GM19025 (cell line): ENCODE data around the gene C11orf42.

Experiments
- ATAC-seq: cut with Tn5 transposase; IDR thresholded peaks from one replicate; pipeline ENCODE4 v1.9.1; 2021; ENCODE audit warnings: mild to moderate bottlenecking, low read depth, moderate library complexity; ENCODE audit not compliant: unreplicated experiment

C11orf42 gene, protein sequence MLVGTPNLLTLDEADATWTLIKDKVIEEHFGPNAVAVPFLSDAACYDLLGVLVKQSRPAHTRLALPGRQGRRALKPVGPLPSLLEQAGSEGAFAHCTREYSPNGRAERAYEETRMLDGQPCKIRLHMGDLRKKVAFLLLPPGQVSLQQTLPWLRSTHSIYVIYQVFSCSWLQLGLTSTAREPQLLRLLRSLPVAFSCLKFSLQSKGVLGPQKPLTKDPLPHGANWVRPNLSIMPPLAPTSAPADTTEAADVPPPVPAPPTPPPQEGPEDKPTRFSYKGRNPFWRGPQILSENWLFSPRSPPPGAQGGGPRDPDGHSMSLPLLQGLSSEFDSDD

DNA sequence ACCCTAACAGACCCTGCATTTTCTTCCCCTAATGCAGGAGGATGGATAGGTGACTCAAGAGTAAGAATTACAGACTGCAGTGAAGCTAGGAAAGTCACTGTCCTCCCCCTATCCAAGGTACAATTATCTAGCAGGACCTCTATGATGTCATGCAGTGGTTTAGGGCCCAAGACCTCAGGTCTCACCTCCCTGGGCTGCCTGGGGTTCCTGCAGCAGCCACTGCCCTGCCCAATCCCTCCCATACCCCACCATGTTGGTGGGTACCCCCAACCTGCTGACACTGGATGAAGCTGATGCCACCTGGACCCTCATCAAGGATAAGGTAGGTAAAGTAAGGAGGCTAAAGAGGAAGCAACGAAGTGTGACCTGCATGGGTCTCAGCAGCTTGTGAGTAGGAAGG is at the start of gene C11orf42:
C11orf42 (plus strand) TSS at position 192 of the 400 bp plus-strand sequence; CDS start at position 251, 59 bp downstream.
- ATAC-seq, result no peak

DNA sequence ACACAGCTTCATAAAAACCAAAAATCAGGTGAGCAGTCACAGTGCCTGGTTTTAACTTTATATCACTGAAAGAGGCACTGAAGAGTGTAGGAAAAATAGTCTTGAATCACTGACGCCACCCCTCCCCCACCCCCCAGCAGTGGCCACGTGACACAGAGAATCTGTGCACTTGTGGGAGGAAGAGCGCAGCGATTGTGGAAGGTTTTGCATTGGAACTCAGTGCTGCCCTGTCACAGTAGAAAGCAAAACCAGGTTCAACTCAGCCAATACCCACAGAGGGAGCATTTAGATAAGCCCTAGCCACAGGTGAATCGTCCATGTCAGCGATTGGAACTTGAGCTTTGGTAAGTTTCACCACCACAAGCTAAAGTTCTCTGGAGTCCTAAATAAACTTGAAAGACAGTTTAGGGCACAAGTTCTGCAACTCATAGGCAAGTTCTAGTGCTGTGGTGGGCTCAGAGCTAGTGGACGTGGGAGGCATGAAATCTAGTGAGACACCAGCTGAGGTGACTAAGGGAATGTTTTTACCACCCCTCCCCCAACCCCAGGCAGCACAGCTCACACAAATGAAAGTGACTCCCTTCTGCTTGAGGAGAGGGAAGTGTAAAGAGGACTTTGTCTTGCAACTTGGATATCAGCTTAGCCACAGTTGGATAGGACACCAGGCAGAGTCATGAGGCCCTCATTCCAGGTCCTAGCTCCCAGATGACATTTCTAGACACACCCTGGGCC is 48.6 kb upstream of the C11orf42 start:
- ATAC-seq, result no peak

DNA sequence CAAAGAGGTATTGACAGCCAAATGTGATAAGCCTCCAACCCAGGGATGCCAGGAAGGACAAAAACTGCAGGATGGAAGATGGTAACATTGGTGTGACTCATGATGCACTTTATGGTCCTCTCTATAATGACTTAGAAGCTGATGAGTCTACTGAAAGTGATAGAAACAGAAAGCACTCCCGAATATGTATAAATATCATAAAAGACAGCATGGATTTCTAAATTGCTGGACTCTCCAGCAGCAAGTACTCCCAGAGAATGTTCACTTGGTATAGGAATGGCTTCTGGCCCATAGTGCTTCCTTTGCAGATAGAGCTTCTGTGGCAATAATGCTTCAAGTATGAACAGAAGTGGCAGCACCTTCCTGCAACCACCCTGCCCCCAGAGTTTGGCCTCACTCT is 35.1 kb upstream of the C11orf42 start, which contains the start of gene OR52B2:
OR52B2 (minus strand) TSS at position 101 of the 400 bp plus-strand sequence; CDS start at position 101, 0 bp downstream.
- no peak for ATAC-seq

GRCh38 chr11:6175440-6175839 is 29.9 kb upstream of the C11orf42 start:
- ATAC-seq, result no peak

GRCh38 chr11:6191742-6192141 is 13.6 kb upstream of the C11orf42 start:
- no peak for ATAC-seq

GRCh38 chr11:6194065-6194581 is 11.2 kb upstream of the C11orf42 start:
- no peak for ATAC-seq

DNA sequence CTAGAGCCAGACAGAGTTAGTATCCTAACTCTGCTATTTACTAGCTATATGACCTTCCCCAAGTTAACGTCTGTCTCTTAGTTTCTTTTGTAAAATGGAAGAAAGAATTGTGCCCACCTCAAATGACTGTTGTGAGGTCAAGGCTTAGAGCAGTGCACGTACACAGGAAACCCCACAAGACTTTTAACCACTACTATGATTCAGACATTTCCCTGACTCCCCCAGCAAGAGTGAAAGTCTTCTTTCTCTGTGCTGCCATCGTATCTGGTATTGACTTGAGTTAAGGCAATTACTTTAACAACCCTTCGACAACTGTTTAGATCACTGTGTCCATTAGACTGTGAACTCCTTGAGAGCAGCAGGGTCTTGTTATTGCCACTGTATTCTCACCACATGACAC is 9.0 kb upstream of the C11orf42 start:
- peak; percentile 59 for ATAC-seq

DNA sequence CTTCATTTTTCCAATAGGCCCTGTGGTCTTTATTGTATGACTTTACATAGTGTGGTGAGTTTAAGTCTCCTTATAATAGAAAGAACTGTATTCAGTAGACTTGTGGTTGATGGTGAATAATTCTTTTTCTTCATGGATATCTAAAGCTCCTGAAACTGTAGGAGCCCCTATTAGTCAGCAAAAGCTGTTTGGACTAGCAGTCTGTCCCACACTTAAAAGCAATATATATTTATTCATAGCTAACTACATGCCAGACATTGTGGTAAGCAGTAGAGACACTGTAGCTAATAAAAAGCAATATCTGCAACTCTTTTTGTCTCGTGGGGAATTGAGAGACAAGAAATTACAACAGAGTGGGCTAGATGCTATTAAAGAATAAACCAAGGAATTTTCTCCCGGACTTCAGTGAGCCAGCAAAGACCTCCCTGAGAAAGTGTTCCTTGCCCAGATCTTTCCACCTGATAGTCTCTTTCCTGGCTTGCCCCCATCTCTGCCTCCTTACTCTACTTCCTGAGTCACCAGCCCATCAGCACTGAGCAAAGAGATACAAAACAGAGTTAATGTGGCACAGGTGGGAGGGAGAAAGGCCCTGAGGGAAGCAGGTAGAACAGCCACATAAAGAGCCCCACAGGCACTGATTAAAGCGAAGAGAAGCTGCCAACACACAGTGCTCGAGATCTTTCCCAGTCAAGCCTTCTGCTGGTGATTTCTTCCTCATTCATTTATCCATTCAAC is 7.7 kb upstream of the C11orf42 start:
- no peak for ATAC-seq

DNA sequence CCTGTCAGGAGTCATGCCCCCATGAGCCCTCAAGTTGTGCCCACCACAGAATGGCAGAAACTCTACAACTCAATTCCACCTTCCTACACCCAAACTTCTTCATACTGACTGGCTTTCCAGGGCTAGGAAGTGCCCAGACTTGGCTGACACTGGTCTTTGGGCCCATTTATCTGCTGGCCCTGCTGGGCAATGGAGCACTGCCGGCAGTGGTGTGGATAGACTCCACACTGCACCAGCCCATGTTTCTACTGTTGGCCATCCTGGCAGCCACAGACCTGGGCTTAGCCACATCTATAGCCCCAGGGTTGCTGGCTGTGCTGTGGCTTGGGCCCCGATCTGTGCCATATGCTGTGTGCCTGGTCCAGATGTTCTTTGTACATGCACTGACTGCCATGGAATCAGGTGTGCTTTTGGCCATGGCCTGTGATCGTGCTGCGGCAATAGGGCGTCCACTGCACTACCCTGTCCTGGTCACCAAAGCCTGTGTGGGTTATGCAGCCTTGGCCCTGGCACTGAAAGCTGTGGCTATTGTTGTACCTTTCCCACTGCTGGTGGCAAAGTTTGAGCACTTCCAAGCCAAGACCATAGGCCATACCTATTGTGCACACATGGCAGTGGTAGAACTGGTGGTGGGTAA is 6.1 kb upstream of the C11orf42 start, which contains the start of gene OR52W1:
OR52W1 (plus strand) TSS at position 51 of the 637 bp plus-strand sequence; CDS start at position 51, 0 bp downstream.
- no peak for ATAC-seq

- ATAC-seq, result no peak
These were observed 4.4 kb upstream of the C11orf42 start for GRCh38 chr11:6200975-6201374.

DNA sequence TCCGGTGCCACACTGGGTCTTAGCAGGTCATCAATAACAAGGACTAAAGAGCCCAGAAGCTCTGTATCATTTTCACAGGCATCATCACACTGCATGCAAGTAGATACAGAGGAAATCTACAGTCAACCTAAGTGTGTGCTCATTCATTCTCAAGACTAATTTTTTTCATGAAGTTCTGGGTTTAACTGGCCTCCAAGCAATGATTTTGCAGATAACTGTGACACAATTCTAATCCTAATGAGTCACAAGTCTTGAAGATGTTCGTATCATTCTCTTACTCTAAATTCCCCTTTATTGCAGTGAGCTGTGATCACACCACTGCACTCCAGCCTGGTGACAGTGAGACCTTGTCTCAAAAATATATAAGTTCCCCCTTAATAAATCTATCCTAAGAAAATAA is 3.9 kb upstream of the C11orf42 start:
- no peak for ATAC-seq

DNA sequence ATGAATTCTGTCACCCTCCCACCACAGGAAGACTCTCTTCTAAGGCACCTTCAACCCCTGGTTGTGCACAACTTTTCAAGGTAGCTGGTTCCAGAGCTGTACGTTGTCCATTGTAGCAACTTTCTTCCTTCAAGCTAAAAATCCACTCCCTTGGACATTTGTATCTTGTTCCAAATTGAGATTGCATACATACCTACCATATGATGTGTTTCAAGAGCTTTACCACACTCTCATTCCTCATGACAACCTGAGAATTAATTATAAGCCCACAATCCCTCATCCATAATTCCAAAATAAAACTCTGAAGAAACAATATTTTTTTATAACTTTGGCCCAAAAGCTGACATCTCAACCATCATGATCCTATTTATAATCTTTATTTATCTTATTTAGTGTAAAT is 3.3 kb upstream of the C11orf42 start:
- no peak for ATAC-seq

GRCh38 chr11:6203327-6203726 is 2.0 kb upstream of the C11orf42 start:
- ATAC-seq, result peak; percentile 68

DNA sequence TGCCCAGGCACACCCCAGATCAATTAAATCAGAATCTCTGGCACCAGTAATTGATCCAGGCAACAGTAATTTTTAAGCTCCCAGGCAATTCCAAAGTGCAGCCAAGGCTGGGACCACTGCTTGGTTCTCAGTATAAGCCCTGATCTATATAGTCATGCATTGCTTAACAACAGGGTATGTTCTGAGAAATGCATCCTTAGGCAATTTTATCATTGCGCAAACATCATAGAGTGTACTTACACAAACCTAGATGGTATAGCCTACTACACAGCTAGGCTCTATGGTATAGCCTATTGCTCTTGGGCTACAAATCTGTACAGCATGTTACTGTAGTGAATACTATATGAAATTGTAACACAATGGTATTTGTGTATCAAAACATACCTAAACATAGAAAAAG is 651 bp upstream of the C11orf42 start:
- no peak for ATAC-seq

DNA sequence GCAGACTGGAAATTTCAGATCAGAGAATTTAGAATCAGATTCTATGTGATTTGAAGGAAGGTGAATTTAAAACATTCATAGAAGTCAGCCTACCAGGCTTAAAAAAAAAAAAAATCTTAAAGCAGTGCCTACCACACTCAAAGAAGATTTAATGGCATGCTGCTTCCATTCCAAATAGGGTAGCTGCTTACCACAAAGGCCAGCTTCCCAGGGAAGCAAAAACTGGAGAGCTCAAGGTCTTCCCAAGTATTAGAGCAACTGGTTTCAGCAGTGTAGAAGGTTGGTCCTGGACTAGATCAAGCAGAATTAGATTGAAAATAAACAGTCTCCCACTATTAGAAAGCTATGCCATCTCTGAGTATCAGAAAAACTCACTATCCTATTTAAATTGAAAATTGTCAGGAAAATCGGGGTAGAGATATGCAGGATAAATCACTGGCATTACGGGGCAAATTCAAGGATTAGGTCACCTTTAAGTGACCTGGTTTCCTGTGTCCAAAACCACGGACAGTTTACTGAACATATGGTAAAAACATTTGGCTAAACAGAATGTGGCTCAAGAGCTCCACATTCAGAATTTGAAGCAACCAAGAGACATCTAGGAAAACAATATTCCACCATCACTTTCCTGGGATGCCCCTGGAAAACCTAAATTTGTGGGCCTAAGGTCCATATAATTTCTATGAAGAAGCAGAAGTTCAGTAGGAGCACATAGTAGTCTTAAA is 1.3 kb downstream of the C11orf42 start:
- ATAC-seq, result no peak

DNA sequence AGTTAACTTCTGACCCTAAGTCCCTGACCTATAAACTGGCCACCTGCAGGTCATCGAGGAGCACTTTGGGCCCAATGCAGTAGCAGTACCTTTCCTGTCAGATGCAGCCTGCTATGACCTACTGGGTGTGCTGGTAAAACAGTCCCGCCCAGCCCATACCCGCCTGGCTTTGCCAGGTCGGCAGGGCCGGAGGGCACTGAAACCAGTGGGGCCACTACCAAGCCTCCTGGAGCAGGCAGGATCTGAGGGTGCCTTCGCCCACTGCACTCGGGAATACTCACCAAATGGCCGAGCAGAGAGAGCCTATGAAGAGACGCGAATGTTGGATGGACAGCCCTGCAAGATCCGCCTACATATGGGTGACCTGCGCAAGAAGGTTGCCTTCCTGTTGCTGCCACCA is 4.4 kb downstream of the C11orf42 start:
- ATAC-seq, result no peak

DNA sequence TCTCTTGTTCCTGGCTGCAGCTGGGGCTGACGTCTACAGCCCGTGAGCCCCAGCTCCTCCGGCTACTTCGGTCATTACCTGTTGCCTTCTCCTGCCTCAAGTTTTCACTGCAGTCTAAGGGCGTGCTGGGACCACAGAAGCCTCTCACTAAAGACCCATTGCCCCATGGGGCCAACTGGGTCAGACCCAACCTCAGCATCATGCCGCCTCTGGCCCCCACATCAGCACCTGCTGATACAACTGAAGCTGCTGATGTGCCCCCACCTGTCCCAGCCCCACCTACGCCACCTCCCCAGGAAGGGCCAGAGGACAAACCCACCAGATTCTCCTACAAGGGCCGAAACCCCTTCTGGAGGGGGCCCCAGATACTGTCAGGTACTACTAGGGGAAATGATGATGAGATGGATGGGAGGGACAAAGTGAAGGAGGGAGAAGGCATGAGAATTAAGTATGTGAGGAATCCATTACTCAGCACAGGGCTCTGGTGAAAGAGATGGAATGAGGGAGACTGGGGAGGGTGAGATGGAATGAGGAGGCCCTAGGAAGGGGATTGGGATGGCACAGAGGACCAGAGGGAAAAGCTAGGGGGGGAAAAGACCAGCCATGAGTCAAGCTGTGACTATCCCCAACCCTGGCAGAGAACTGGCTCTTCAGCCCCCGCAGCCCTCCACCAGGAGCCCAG is 5.1 kb downstream of the C11orf42 start:
- ATAC-seq, result no peak

GRCh38 chr11:6214530-6214929 is 9.2 kb downstream of the C11orf42 start:
- no peak for ATAC-seq

GRCh38 chr11:6216501-6216900 is 11.1 kb downstream of the C11orf42 start:
- no peak for ATAC-seq
